ENCODE data around the gene C19orf81.

- no peak for TF ChIP-seq ESRRA (CRISPR knock-in tag; IDR thresholded peaks at IDR 0.05; ENCODE audit: borderline replicate concordance)
- TF ChIP-seq SP1 (CRISPR knock-in tag; conservative IDR thresholded peaks at IDR 0.05), result no peak
- no peak for TF ChIP-seq CTCF (IDR thresholded peaks at IDR 0.05)
- TF ChIP-seq ATF1 (CRISPR knock-in tag; IDR thresholded peaks at IDR 0.05), result no peak
- no peak for TF ChIP-seq SMAD3 (CRISPR knock-in tag; IDR thresholded peaks at IDR 0.05; ENCODE audit: borderline replicate concordance)
- no peak for TF ChIP-seq USF1 (CRISPR knock-in tag; IDR thresholded peaks at IDR 0.05)
- TF ChIP-seq JUN (CRISPR knock-in tag; IDR thresholded peaks at IDR 0.05), result no peak
- no peak for TF ChIP-seq E2F4 (CRISPR knock-in tag; IDR thresholded peaks at IDR 0.05; ENCODE audit: borderline replicate concordance, low read depth)
- no peak for TF ChIP-seq ATF2 (CRISPR knock-in tag; IDR thresholded peaks at IDR 0.05; ENCODE audit: borderline replicate concordance, low read depth)
- TF ChIP-seq GRHL2 (CRISPR knock-in tag; IDR thresholded peaks at IDR 0.05; ENCODE audit: insufficient replicate concordance, severe bottlenecking), result no peak
- TF ChIP-seq NR3C1 (CRISPR knock-in tag; conservative IDR thresholded peaks at IDR 0.05; ENCODE audit: low read depth), result no peak
- TF ChIP-seq ATF6 (CRISPR knock-in tag; IDR thresholded peaks at IDR 0.05), result no peak
These were observed 46.3 kb upstream of the C19orf81 start for GRCh38 chr19:50602935-50603334.
